ENCODE measurements around the gene DLGAP1.

DNA sequence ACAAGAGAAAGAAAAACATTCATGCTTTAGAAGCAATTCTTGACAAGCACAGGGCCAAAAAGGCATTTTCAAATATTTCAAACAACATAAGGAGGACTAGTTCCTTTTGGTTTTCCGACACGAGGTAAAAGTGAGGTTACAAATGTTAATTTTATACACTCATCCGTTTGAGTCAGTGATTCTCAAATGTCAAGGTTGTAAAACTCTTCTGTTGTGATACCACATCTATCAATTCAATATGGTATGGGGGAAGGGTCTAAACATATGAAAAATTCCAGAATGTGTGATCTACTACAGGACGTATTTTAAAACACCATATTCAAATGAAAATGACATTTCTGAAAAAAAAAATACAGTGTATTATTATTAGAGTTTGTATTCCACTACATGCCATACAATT is 952.5 kb downstream of the DLGAP1 start:
- TF ChIP-seq POLR2A (IDR thresholded peaks at IDR 0.05), result no peak
- TF ChIP-seq, protein P1, sequence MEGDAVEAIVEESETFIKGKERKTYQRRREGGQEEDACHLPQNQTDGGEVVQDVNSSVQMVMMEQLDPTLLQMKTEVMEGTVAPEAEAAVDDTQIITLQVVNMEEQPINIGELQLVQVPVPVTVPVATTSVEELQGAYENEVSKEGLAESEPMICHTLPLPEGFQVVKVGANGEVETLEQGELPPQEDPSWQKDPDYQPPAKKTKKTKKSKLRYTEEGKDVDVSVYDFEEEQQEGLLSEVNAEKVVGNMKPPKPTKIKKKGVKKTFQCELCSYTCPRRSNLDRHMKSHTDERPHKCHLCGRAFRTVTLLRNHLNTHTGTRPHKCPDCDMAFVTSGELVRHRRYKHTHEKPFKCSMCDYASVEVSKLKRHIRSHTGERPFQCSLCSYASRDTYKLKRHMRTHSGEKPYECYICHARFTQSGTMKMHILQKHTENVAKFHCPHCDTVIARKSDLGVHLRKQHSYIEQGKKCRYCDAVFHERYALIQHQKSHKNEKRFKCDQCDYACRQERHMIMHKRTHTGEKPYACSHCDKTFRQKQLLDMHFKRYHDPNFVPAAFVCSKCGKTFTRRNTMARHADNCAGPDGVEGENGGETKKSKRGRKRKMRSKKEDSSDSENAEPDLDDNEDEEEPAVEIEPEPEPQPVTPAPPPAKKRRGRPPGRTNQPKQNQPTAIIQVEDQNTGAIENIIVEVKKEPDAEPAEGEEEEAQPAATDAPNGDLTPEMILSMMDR (IDR thresholded peaks at IDR 0.05), result no peak
